H9 (cell line): ENCODE data around the gene CCDC154. TPM values are rescaled to one million over a fixed set of nuclear protein-coding genes. Genes with fewer than 3 reads are reported as not detected.

Experiments used
- DNase-seq: peaks from one replicate; pipeline ENCODE4 v3.0.0-alpha.2; 2017
- H2AFZ ChIP-seq: one replicate; pipeline ENCODE4 v1.6.1; 2013; ENCODE audit warnings: mild to moderate bottlenecking, low read length, control low read depth, moderate library complexity
- H2AK5ac ChIP-seq: 2 replicates; pipeline ENCODE4 v1.6.1; 2013; ENCODE audit warnings: low read length, control low read depth, mixed read lengths; ENCODE audit not compliant: insufficient read length
- H2BK120ac ChIP-seq: one replicate; pipeline ENCODE4 v1.6.1; 2013; ENCODE audit warnings: low read depth, mild to moderate bottlenecking, low read length, control low read depth, inconsistent platforms; ENCODE audit not compliant: poor library complexity, severe bottlenecking
- H2BK12ac ChIP-seq: 2 replicates; pipeline ENCODE4 v1.6.1; 2013; ENCODE audit warnings: low read length, control low read depth, mixed read lengths, low read depth; ENCODE audit not compliant: insufficient read length
- H2BK15ac ChIP-seq: 2 replicates; pipeline ENCODE4 v1.6.1; 2013; ENCODE audit warnings: low read depth, low read length, control low read depth
- H2BK20ac ChIP-seq: one replicate; pipeline ENCODE4 v1.6.1; 2013; ENCODE audit warnings: low read depth, mild to moderate bottlenecking, low read length, control low read depth, inconsistent platforms; ENCODE audit not compliant: poor library complexity, severe bottlenecking
- H2BK5ac ChIP-seq: 2 replicates; pipeline ENCODE4 v1.6.1; 2013; ENCODE audit warnings: low read length, control low read depth, mixed read lengths; ENCODE audit not compliant: insufficient read length
- H3K14ac ChIP-seq: 2 replicates; pipeline ENCODE4 v1.6.1; 2013; ENCODE audit warnings: low read length, control low read depth; ENCODE audit not compliant: insufficient read depth
- H3K18ac ChIP-seq: 2 replicates; pipeline ENCODE4 v1.6.1; 2013; ENCODE audit warnings: low read depth, mild to moderate bottlenecking, mixed read lengths, low read length, control low read depth; ENCODE audit not compliant: insufficient read length
- H3K23ac ChIP-seq: 2 replicates; pipeline ENCODE4 v1.6.1; 2013; ENCODE audit warnings: low read length, control low read depth, mixed read lengths, low read depth; ENCODE audit not compliant: insufficient read length
- H3K23me2 ChIP-seq: 2 replicates; pipeline ENCODE4 v1.6.1; 2013; ENCODE audit warnings: low read depth, mild to moderate bottlenecking, mixed read lengths, low read length, control low read depth; ENCODE audit not compliant: insufficient read length, poor library complexity, severe bottlenecking
- H3K27ac ChIP-seq: 2 replicates; pipeline ENCODE4 v1.5.1; 2013; ENCODE audit warnings: low read length, control low read depth, mixed read lengths, low read depth; ENCODE audit not compliant: insufficient read length
- H3K27me3 ChIP-seq: 2 replicates; pipeline ENCODE4 v1.6.1; 2013; ENCODE audit warnings: low read length, control low read depth, inconsistent platforms; ENCODE audit not compliant: insufficient read depth
- H3K4ac ChIP-seq: 2 replicates; pipeline ENCODE4 v1.6.1; 2013; ENCODE audit warnings: low read depth, mild to moderate bottlenecking, control low read depth, inconsistent platforms, low read length, moderate library complexity
- H3K4me1 ChIP-seq: 2 replicates; pipeline ENCODE4 v1.6.1; 2013; ENCODE audit warnings: low read length, control low read depth, inconsistent platforms; ENCODE audit not compliant: insufficient read depth
- H3K4me2 ChIP-seq: 2 replicates; pipeline ENCODE4 v1.6.1; 2013; ENCODE audit warnings: low read length, control low read depth, mixed read lengths; ENCODE audit not compliant: insufficient read length, insufficient read depth
- H3K56ac ChIP-seq: 2 replicates; pipeline ENCODE4 v1.6.1; 2013; ENCODE audit warnings: low read depth, mild to moderate bottlenecking, mixed read lengths, low read length, control low read depth; ENCODE audit not compliant: insufficient read length
- H3K79me1 ChIP-seq: 2 replicates; pipeline ENCODE4 v1.6.1; 2013; ENCODE audit warnings: low read depth, mild to moderate bottlenecking, moderate library complexity, low read length, control low read depth, inconsistent platforms; ENCODE audit not compliant: insufficient read depth, poor library complexity, severe bottlenecking
- H3K79me2 ChIP-seq: 2 replicates; pipeline ENCODE4 v1.6.1; 2013; ENCODE audit warnings: low read length, control low read depth, inconsistent platforms; ENCODE audit not compliant: insufficient read depth
- H3K9ac ChIP-seq: 2 replicates; pipeline ENCODE4 v1.6.1; 2013; ENCODE audit warnings: low read length, control low read depth, mixed read lengths; ENCODE audit not compliant: insufficient read length; ENCODE audit errors: extremely low read depth
- H3K9me3 ChIP-seq: one replicate; pipeline ENCODE4 v1.6.1; 2013; ENCODE audit warnings: low read depth, low read length, inconsistent platforms; ENCODE audit not compliant: control insufficient read depth
- H3T11ph ChIP-seq: one replicate; pipeline ENCODE4 v1.6.1; 2013; ENCODE audit warnings: mild to moderate bottlenecking, low read length, control low read depth, inconsistent platforms
- H4K20me1 ChIP-seq: one replicate; pipeline ENCODE4 v1.6.1; 2013; ENCODE audit not compliant: control insufficient read depth, insufficient read length, insufficient read depth
- H4K5ac ChIP-seq: 2 replicates; pipeline ENCODE4 v1.6.1; 2013; ENCODE audit warnings: low read depth, mild to moderate bottlenecking, mixed read lengths, low read length, control low read depth; ENCODE audit not compliant: insufficient read length
- H4K8ac ChIP-seq: replicated peaks from 2 replicates; pipeline ENCODE4 v1.6.1; 2013; ENCODE audit warnings: low read length, control low read depth, mixed read lengths, low read depth; ENCODE audit not compliant: insufficient read length
- H4K91ac ChIP-seq: 2 replicates; pipeline ENCODE4 v1.6.1; 2013; ENCODE audit warnings: low read depth, mild to moderate bottlenecking, moderate library complexity, mixed read lengths, low read length, control low read depth; ENCODE audit not compliant: insufficient read length
- H3K27ac Mint-ChIP-seq, 3 experiments: 2 replicates in 2 of 3; 3 replicates in 1 of 3; pipeline ENCODE4 v1.8.0; 2020 to 2021; ENCODE audit warnings: mixed read lengths in 3 of 3, mild to moderate bottlenecking in 1 of 3, moderate library complexity in 1 of 3
- H3K27me3 Mint-ChIP-seq: 2 replicates; pipeline ENCODE4 v1.8.0; 2021; ENCODE audit warnings: low read depth, mild to moderate bottlenecking, moderate library complexity, mixed read lengths
- H3K36me3 Mint-ChIP-seq, 3 experiments: 2 replicates in 2 of 3; 3 replicates in 1 of 3; pipeline ENCODE4 v1.8.0; 2020 to 2021; ENCODE audit warnings: low read depth in 3 of 3, mixed read lengths in 3 of 3; ENCODE audit not compliant: insufficient read depth in 1 of 3
- H3K4me1 Mint-ChIP-seq, 2 experiments: 2 replicates each; pipeline ENCODE4 v1.8.0; 2020; ENCODE audit warnings: mixed read lengths in 2 of 2
- H3K4me3 Mint-ChIP-seq, 2 experiments: 2 replicates in 1 of 2; 3 replicates in 1 of 2; pipeline ENCODE4 v1.8.0; 2020 to 2021; ENCODE audit warnings: mild to moderate bottlenecking in 2 of 2, mixed read lengths in 2 of 2, moderate library complexity in 1 of 2
- H3K9me3 Mint-ChIP-seq, 2 experiments: 2 replicates in 1 of 2; 3 replicates in 1 of 2; pipeline ENCODE4 v1.8.0; 2020; ENCODE audit warnings: mild to moderate bottlenecking in 2 of 2, mixed read lengths in 2 of 2, moderate library complexity in 1 of 2
- CTCF ChIP-seq: fragments of 200-600 bp; sonication (generic); conservative IDR thresholded peaks from 3 replicates; pipeline ENCODE4 v1.8.0; 2021; ENCODE audit warnings: antibody characterized with exemption, mild to moderate bottlenecking
- WGBS: extraction: QIAGEN DNeasy Blood & Tissue Kit; methylation state at CpG from one replicate; pipeline ENCODE4 v1.1.7; 2013; ENCODE audit warnings: missing lambda C conversion rate, low lambda C conversion rate, mixed read lengths; ENCODE audit not compliant: insufficient read length; ENCODE audit errors: extremely low coverage; 5-methylcytosine and 5-hydroxymethylcytosine counted together
- total RNA-seq: library from RNA; stranded (reverse); gene quantifications from 2 replicates; pipeline ENCODE4 v1.2.1, GENCODE V29; 2021

CCDC154 gene
- total RNA-seq, 1 experiment from 2014 or later, result 1.3 TPM

- H4K8ac ChIP-seq, result no peak overlapping the region
- H3K4me2 ChIP-seq, result no peak overlapping the region
- H3K23ac ChIP-seq, result no peak overlapping the region
- H2BK5ac ChIP-seq, result no peak overlapping the region
- no peak overlapping the region for H2BK120ac ChIP-seq
- no peaks in the 10 kb centered on the region for H3K79me1 ChIP-seq
- H3K23me2 ChIP-seq, result peaks cover 3% of the 10 kb centered on the region
- H3K4me3 Mint-ChIP-seq, result no peak overlapping the region
- no peak overlapping the region for H3K9ac ChIP-seq
- no peak overlapping the region for H2AFZ ChIP-seq
- no peaks in the 10 kb centered on the region; the same call in 1 of the 2 replicates for H3K79me2 ChIP-seq
- H3K18ac ChIP-seq, result no peak overlapping the region
- H3K14ac ChIP-seq, result no peak overlapping the region
- no peak overlapping the region for H2AK5ac ChIP-seq
- H2BK20ac ChIP-seq, result no peak overlapping the region
- peaks cover 0 to 2% (median 0%) of the 10 kb centered on the region in 3 experiments; a peak in 1 of 7 replicates for H3K36me3 Mint-ChIP-seq
- H4K5ac ChIP-seq, result no peak overlapping the region
- no peak overlapping the region for H4K91ac ChIP-seq
- H3K4me1 Mint-ChIP-seq, result peaks cover 4 to 7% of the 10 kb centered on the region in 2 experiments
- H4K20me1 ChIP-seq, result no peaks in the 10 kb centered on the region
- H3K27me3 Mint-ChIP-seq, result peaks cover 20% of the 10 kb centered on the region
- H2BK12ac ChIP-seq, result no peak overlapping the region
- H3K9me3 ChIP-seq, result no peaks in the 10 kb centered on the region
- H3K56ac ChIP-seq, result no peak overlapping the region
- DNase-seq, result no peak
- no peak overlapping the region for H3T11ph ChIP-seq
- H3K4me1 ChIP-seq, result no peaks in the 10 kb centered on the region; the same call in 1 of the 2 replicates
- WGBS, result no CpG with 5 or more reads among the region's 12 CpGs
- H3K27ac ChIP-seq, result no peak overlapping the region
- H3K27me3 ChIP-seq, result no peaks in the 10 kb centered on the region
- no peak for TF ChIP-seq CTCF
- H3K9me3 Mint-ChIP-seq, result no peaks in the 10 kb centered on the region
- no peak overlapping the region for H3K4ac ChIP-seq
- H2BK15ac ChIP-seq, result no peak overlapping the region
- no peak overlapping the region for H3K27ac Mint-ChIP-seq
Observed at GRCh38 chr16:1489077-1489476, 44.7 kb upstream of the CCDC154 start.
